ENCODE measurements around the gene MACROD2.
"Not testable (repeated sequence)": the region's sequence is repeated elsewhere in the genome, so short reads cannot be mapped to it uniquely, and the experiment has no call there.

The MACROD2 gene

DNA sequence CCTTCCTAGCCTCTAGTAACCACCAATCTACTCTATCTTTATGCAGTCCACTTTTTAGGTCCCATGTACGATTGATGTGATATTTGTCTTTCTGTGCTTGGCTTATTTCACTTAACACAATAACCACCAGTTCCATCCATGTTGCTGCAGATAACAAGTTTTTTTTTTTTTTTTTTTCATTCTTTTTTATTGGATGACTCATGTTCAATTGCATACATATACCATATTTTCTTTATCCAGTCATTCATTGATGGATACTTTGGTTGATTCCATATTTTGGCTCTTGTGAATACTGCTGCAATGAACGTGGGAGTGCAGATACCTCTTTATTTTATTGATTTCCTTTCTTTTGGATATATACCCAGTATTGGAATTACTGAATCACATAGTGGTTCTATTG lies 942.5 kb downstream of the MACROD2 start:
- no peak for DNase-seq

DNA sequence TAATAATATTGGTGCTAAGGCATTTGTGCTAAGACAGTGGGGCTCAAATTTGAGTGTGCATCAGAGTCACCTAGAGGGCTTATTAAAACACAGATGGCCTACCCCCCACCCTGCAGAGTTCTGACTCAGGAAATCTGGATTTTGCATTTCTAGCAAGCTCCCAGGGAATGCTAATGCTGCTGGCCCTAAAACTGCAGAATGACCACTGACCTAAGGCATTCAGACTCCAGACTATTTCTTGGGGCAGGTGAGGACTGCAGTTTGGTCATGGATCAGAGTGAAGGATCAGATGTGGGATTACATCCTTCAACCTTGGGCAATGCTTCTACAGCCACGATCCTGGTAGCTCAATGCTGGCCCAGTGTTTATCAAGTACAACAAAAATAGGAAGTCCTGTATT lies 952.2 kb downstream of the MACROD2 start:
- no peak for DNase-seq

DNA sequence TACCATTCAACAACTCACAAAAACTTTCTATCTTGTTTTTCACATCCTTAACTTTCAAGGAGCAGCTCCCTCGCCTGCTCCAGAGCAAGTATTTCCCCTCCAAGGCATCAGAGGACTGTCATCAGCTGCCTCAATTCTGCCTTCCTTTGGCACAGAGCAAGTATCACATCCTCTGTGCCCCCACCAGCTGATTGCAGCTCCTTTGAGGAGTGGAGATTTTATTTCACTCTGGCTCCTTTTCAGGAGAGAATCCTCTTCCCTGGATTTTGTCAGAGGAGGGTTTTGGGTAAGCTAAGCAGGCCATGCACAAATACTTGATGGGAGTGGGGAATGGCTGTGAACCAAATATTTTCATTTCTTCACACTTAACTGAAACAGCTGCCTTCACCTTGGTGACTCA lies 952.6 kb downstream of the MACROD2 start:
- no peak for DNase-seq

DNA sequence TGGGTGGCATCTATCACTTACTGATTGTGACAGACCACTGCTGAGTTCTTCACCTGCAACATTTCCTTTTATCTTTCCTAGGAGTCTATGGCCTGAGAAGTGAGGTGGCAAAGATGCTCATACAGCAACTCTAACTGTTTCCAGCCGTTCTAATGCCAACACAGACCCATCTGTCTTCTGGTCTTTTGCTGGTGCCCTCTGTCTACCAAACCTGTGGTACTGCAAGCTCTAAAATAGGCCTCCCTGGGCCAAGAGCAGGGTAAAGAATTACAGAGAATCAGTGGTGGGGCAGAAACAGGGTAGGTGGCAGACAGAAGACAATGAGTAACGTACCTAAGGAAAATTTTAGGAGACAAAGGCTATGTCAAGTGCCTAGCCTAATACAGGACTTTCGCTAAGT lies 953.1 kb downstream of the MACROD2 start:
- DNase-seq = no peak

DNA sequence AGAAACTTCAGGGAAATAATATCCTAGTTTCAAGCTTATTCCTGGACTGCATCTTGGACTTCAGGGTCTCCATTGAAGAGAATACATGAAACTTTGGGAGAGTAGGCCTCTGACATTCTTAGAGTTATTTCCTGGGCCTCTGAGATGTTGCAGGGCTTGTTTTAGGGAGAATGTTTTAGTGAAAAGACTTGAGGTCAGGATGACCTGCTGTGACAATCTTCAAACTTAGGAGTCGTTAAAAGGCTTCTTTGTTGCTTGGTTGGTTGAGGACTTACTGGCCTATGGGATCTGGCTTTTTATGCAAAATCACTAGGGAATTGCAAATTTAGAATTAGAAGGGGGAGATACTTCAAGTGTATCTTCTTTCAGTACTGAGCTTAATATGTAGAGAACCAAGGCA lies 955.3 kb downstream of the MACROD2 start:
- DNase-seq = no peak

DNA sequence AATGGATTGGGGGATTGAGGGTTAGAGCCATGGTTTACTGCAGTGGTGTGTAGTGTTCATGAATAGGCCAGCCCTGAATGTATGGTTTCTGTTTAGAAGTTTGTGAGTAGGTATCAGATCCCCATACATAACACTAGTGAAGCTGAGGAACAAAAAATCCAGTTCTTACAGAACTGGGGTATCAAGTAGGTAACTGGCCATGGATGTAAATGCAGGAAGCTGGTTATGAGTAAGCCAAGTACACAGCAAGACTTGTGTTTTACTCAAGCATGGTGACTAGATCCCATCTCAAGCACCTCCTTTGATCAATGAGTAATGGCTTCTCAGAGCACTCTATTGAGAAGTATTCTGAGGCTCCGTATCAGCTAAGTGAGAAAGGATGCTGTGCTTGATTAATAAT lies 955.8 kb downstream of the MACROD2 start:
- DNase-seq = no peak

DNA sequence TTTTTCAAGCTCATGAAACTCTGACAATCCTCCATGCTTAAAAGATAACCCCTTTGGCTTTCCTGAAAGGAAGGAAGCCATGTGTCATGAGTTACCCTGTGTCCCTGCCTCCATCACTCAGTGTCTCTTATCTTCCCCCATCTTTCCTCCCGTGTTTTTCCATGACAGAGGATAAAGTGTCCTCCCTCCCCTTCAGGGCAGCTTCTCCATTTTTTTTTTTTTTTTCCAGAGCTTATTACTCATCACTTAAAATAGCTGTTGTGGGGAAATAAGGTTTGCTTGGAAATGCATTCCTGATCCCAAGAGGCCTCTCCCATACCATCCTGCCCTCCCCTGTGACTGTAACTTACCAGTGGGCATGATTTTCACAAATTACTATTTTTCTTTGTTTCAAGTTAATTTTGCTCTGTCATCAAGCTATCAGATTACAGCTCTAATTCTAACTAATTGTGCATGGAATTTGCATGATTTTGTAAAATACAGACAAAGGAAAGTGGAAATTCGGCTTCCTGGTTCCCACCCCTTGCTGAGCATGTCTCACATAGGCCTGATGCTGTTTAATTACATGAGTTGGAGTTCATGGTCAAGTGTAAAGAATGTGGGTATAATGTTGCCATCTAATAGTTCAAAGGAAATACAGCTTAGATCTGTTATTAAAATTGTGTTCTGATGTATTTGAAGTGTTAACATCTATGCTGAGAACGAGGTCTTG lies 956.5 kb downstream of the MACROD2 start:
- DNase-seq = no peak

DNA sequence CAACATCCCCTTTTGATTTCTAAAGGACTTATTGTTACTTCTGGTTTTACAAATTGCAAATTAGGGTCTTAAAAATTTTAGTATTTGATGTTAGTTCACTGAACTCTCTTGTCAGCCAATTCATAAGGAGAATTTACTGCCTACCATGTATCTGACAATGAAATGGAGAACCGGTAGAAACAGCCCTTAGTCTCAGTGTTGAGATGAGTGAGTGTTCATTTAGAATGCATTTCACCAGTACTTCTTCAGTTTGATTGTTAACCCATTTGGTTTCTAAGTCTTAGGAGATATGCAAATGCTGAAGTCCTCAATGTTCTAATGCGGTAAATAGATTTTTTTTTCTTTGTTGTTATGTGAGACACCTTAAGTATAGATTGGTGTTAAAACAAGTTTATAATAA lies 958.4 kb downstream of the MACROD2 start:
- DNase-seq = no peak

DNA sequence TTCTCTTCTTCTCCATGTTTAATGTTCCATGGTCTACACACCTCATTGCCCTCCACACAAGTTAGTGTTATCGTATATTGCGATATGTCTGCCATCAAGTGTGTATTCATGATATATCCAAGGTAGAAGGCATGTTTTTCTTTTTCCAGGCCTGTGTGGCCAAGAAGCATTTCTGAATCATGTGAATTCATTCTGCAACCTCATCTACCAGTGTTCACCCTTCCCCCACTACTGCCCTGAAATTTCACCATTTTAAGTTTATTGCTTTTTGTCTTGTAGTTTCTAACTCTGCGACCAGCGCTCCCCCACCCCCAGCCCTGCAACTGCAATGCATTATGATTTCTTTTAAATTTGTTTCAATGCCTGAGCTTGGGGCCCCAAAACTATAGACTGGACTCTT lies 960.1 kb downstream of the MACROD2 start:
- DNase-seq = no peak

DNA sequence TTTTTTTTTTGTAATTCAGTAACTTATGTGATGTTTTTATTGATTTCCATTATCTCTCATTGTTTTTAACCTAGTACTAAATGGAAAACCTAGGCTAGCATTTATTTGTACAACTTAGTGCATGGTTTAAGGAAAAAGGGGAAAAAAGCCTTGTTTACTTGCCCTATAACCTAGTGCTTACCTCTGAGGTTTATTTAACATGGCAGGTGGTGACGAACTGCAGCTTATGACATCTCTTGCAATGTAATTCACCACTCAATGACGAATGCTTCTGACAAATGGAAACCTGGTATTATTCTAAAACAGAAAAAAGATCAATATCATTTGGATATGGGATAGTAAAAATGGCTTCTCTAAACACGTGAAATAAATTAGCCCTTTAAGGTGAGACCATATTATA lies 960.7 kb downstream of the MACROD2 start:
- DNase-seq = no peak

DNA sequence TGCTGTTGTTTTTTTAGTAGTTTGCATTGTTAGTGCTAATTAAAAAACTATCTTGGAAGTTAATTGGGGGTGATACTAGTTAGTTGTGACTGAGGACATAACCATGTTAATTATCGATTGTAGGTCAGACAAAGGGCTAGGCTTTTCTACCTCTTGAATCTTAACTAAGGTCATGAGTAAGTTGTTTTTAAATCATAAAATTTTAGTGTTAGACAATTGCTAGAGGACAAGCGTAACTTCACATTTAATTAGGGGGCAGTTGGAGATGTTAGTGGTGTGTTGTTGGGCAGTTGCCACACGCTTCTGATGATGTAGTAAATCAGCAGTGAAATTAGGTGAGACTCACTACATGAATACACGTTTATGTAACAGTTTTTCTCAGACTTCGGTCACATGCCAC lies 961.2 kb downstream of the MACROD2 start:
- DNase-seq = no peak

DNA sequence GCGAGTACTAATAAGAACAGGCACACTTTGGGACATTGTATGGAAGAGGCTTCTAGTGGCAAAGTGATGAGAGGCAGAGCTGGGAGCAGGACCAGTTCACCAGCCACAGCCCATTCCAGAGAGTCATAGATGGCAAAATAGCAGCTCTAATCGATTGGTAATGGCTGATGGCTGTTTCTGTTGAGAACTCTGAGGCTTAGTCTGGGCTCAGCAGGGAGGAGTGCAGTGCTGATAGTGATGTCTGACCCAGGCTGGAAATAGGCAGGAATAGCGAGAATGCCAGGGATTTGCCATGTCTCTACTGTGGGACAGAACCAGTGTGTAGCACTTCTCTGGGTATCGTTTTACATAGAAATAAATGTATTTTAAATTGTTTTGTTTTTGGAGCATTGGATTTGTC lies 962.1 kb downstream of the MACROD2 start:
- DNase-seq = no peak

DNA sequence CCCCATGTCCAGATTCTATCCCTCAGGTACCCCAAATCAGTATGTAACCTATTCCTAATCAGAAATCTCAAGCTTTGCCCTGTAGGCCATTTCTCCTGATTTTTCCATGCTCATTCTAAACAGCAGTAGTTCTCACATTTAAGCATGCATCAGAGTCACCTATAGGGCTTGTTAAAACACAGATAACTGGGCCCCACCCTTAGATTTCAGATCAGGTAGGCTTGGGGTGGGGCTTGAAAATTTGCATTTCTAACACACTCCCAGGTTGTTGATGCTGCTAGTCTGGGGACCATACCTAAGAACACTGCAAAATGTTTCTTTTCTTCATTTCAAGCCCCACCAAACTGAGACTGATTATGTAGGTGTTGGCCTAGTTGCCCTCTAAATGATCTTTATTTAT lies 963.3 kb downstream of the MACROD2 start:
- DNase-seq = no peak

DNA sequence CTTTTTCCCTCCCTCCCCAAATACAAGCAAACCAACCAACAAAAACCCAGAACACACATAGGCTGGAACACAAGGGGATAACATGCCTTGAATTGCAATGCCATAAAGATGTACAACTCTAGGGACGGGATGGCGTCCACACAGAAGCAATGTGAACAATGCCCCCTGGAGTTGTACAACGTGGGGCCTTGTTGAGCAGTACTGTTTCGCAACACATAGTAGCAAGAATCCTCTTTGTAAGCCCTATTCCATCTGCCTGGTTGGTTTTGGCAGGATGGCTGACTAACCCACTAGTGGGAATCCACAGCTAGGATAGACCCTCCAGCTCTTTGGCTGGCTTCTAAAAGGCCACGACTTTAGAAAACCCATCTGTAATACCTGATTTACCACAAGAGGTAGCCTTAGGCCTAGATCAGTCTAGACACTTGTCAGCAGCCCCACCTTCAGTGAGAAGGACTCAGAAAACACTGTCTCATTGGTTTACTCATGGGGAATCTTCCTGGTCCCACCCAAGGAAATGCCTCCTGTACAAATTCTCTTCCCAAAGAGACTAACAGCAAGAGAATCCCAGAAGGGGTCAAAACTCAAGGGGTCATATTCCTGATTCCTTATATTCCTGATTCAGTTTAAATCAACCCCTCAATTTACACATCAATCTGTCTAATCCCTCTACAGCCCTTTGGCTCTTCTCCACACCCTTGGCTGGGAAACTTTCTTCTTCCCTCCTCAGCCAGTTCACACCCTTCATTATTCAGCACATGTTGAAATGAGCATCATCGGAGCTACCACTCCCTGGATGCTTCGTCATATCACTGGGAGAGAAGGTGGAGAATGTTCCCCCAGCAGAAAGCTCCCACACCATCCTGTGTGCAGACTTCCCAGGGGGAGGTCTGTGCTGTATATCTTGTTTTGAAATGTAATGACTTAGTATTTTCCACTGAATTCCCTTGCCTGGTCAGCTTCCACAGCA lies 964.5 kb downstream of the MACROD2 start:
- DNase-seq = no peak

DNA sequence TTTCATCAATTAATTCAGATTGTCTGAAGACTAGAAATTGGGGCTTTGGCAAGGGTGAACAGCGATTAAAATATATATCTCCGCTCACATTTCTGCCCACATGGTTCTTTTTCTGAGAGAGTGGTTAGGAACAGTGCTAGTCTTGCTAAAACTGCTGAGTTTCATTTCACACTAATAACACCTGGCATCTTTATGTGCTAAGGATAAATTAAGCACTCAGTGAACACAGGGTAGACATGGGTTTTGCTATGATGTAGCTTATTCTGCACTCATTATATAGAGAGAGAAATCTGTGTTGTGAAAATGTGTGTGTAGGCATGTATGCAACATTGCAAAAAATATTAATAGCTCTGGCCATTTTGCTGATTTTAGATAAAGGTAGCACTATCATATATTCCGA lies 965.5 kb downstream of the MACROD2 start:
- DNase-seq = no peak

DNA sequence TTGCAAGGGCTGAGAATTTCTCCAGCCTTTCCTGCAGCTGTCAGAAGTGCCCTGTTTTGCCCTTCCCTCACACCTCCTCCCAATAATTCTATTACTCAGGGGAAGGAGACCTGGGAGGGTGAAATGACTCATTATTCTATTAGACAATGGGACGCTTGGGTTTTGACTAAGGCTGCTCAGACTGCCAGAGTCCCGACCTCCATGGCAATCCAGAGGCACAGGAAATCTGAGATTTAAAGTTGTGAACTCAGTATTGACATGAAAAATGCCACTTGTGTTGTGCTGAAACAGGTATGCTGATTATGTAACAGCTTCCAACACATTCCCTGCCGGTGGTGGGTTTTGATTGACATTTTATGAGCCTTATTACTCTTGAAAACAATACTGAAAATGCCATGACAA lies 967.9 kb downstream of the MACROD2 start:
- no peak for DNase-seq

DNA sequence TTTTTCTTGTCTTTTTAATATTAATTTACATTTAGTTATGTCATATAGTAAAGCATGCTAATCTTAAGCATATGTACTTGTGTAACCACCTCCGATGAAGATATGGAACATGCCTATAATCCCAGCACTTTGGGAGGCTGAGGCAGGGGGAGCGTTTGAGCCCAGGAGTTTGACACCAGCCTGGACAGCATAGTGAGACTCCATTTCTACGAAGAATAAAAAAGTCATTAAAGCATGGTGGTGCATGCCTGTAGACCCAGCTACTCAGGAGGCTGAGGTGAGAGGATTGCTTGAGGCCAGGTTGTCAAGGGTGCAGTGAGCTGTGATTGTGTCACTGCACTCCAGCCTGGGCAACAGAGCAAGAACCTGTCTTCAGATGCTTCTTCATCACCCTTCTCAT lies 970.9 kb downstream of the MACROD2 start:
- no peak for DNase-seq

DNA sequence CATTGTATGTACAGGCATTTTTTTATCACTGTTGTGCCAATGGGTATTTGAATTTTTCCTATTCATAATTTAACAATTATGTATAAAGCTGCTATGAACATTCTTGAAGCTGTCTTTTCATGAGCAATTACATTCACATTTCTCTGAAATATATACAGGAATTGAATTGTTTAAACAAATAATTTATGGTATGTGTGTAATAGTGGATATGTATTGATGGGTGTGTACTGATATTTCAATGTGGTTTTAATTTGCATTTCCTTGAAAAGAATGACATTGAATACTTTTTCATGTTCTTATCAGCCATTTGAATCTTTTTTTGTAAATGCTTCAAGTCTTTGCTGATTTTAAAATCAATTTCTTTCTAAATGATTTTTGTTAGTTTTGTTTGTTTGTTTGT lies 971.5 kb downstream of the MACROD2 start:
- DNase-seq = no peak

DNA sequence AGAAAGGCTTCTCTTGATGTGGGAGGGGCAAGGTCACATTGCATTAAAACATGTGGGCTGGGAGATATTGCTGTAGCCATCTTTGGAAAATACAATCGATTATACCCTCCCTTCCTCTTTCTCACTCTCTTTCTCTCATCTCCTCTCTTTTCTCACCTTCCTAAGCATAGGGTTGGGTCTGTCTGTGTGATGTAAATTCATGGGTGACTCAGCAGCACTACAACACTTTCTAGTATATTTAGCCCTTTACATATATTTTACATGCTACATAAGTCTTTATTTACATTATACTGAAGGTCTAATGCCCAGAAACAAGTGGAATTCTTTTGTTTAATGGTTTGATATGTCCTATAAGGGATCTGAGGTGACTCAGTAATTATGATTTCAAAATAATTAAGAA lies 976.9 kb downstream of the MACROD2 start:
- no peak for DNase-seq

DNA sequence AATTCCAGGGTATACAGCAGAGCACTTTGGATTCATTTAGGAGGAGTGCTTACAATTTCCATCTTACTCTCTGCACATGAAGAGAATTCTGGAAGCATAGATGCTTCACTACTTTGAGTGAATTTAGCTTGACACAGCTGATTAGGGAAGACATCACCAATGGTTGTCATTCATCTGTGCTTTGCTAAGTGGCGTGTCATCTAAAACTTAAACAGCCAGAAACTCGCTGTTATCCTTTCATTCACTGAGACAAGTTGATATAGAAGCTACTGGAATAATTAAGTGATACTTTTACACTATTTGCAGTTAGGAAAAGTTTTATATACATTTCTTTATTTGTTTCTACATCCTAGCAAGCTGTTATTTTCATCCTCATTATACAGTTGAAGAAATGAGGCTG lies 977.4 kb downstream of the MACROD2 start:
- DNase-seq = no peak

DNA sequence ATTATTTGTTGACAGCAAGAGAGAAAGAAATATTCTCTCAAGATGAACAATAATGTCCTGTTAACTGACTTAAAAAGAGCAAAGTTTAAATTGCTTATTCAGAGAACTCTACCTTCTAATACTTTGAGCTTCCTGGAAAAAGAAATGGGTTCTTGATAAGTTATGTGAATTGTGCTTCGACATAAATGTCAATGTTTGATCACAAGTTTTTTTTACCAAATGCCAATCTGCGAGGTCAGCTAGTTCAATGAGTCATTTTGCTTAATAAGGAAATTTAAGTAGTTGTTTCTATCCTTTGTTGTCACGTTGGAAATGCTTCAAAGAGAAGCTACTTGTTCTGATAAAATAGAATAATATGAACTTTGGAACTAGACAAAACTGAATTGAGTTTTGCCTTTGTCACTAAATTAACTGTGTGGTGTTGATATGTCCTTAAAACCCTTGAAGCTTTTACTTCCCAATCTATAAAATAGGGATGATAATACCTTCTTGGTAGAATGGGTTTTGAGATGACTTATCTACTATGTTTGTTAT lies 984.2 kb downstream of the MACROD2 start:
- no peak for DNase-seq

DNA sequence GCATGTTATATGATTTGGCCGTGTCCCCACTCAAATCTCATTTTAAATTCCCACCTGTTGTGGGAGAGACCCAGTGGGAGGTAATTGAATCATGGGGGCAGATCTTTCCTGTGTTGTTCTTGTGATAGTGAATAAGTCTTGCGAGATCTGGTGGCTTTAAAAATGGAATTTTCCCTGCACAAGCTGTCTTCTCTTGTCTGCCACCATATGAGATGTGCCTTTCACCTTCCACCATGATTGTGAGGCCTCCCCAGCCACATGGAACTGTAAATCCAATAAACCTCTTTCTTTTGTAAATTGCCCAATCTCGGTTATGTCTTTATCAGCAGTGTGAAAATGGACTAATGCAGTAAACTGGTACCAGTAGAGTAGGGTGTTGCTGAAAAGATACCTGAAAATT lies 986.2 kb downstream of the MACROD2 start:
- not testable (repeated sequence) for DNase-seq

DNA sequence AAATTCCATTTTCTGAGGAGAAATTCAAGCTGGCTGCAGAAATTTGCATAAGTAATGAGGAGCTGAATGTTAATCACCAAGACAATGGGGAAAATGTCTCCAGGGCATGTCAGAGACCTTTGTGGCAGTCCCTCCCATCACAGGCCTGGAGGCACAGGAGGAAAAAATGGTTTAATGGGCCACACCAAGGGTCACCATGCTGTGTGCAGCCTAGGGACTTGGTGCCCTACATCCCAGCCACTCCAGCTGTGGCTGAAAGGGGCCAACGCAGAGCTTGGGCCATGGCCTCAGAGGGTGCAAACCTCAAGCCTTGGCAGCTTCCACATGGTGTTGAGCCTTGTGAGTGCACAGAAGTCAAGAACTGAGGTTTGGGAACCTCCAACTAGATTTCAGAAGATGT lies 987.0 kb downstream of the MACROD2 start:
- not testable (repeated sequence) for DNase-seq

DNA sequence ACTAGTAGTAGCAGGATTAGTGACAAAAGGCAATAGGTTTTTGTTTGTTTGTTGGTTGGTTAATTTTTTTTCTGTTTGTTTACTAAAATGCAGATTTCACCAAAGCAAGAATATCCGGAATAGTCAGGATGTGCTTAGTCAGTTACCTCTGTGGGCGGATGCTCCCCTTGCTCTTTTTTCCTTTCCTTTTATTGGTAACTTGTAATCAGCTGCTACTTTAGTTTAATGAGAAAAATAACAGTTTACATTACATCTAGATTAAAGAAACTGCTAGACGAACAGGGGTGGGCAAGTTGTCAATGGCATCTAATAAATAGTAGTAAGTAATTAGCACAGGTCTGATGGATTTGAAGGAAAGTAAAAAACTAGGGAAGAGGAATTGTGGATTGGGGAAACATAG lies 989.0 kb downstream of the MACROD2 start:
- no peak for DNase-seq
